Skin of body (tissue), 2 donors: ENCODE results near the gene SESN1. TPM values are rescaled to one million over a fixed set of nuclear protein-coding genes. Genes with fewer than 3 reads are reported as not detected.
"Not testable (repeated sequence)": the region's sequence is repeated elsewhere in the genome, so short reads cannot be mapped to it uniquely, and the experiment has no call there.

Source experiments
- DNase-seq: peaks from one replicate; lab custom pipeline; 2025; lab: John Stamatoyannopoulos, UW
- total RNA-seq: library from RNA; depleted of rRNA; stranded (reverse); fragments of >200 nt; gene quantifications from one replicate; pipeline ENCODE4 v1.2.3, GENCODE V29; 2014

Gene SESN1
- total RNA-seq, 1 donor from 2014 or later: 55.1 TPM

DNA sequence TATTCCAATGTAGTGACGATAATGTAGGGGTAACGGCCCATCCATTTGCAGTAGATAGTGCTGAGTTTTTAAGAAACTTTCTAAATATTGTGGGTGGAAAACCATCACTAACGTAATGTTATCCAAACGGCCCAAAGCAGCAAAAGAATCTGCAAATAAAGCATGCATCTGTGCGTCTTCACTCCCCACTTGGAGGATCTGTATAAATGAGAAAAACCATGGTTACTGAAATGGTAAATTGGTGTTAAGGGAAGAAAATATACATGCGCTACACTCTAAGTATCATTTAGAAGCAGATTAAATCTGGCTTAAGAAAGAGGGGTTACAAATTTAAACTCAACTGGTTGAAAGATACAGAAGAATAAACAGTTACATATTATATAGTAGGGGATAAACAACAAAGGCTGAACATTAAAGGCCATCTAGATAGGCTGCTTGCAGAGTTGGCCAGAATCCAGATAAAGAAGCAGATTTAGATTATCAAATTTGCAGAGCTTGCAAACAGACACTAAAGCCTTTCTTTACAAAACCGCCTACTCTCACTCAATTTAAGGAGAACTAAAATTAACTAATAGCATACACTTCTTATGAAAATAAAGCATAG lies 93.3 kb downstream of the SESN1 start:
- no peak for DNase-seq

DNA sequence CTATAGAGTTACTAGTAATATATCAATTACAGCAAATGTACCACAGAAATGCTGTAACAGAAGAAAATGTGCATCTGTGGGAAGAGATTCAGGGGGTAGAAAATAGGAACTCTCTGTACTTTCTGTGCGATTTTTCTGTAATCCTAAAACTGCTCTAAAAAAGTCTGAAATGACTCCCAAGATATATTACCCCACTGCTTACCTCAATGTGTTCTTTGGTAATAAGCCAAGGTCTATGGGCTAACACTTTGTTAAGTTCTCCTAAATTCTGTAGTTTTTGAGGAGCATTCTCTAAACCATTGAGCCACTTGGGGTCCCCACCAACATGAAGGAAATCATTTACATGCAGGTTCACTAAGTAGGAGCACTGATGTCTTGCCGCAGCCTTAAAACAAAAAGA lies 94.4 kb downstream of the SESN1 start:
- DNase-seq: no peak

DNA sequence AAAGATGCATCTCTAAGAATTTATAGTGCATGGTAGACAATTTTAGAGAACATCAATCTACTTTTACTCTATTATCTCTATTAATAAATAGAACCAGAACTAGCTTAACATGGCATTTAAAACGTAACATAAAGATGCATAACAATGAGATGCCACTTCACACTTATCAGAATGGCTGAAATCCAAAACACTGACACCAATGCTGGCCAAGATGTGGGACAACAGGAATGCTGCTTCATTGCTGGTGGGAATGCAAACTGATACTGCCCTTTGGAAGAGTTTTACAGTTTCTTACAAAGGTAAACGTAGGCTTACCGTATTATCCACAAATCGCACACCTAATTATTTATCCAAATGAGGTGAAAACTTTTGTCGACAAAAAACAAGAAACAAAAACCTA lies 95.2 kb downstream of the SESN1 start:
- DNase-seq: no peak

DNA sequence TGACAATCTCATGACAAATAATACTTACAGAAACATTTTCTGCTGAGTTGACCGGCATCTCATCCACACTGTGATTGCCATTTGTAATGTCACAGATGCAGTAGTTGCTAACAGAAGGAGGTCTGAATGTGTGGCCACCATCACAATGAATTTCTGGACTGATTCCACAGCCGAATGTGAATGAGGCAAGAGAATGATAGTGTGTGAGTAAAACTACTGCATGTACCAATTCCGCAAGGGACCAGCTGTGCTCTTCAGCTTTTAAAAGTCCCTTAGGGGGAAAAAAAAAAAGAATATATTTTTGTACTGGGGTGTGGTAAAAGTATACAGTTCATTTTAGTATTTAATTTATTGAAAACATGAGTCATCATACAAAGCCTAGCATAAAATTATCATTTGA lies 96.2 kb downstream of the SESN1 start:
- DNase-seq: no peak

DNA sequence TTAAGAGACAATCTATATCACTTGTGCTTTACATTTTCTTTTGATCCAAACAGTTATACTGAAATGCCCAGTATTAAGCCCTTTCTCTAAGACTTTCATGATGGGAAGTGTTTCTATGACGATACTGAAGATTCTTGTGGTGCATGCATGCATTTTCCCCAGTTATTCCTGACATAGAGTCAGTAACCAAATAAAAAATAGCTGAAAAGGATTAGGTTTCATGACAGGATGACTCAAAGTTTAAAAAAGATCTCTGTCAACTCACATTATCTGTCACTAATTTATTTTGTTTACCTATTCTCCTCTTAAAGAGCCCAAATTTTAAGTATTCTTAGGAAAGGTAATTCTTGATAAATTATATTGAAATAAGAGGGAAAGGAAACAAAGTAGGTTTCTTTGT lies 98.4 kb downstream of the SESN1 start:
- DNase-seq: no peak

DNA sequence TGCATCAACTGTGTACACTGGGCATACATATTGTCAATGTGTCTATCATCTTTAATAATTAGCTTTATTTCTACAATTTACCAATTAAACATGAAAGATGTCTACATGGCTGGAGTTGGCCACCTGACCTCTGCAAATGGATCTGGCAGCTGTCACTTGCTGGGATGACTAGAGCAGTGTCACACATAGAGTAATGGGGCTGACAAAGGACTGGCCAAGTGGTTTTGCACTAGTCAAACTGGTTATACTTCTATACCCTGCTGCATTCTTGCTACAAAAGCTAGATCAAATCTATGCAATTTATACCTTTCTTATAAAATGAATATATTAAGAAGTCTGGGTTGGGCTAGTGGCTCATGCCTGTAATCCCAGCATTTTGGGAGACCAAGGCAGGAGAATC lies 99.3 kb downstream of the SESN1 start:
- DNase-seq: no peak

DNA sequence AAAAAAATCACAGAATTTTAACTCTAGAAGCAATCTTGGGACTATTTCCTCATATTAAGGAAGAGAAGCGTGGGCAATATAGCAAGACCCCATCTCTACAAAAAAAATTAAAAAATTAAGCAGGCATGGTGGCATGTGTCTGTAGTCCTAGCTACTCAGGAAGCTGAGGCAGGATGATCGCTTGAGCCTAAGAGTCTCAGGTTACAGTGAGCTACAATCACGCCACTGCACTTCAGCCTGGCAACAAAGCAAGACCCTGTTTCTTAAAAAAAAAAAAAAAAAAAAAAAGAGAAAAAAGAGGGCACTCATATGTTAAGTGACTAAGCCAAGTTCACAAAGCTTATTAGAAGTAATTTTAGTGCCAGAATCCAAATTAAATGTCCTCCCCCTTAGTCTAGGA lies 100.8 kb downstream of the SESN1 start:
- no peak for DNase-seq

DNA sequence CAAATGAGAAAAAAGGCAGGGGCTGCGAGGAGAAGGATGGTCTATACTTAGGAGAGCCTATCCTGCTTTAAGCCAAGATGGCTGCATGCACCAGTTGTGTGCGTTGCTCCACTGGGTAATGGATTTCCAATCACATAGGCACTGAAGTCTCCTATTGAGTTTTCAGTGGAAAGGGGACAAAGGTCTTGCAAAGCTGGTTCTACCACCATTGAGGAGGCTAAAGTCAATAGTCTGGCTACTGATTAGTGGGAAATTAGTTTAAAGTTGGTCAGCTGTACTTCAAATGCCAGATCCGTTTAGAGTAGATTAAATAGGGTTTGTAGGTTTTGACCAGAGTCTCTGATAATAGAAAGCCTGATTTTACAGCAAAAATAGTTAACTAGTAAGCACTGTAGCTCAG lies 104.9 kb downstream of the SESN1 start:
- no peak for DNase-seq

DNA sequence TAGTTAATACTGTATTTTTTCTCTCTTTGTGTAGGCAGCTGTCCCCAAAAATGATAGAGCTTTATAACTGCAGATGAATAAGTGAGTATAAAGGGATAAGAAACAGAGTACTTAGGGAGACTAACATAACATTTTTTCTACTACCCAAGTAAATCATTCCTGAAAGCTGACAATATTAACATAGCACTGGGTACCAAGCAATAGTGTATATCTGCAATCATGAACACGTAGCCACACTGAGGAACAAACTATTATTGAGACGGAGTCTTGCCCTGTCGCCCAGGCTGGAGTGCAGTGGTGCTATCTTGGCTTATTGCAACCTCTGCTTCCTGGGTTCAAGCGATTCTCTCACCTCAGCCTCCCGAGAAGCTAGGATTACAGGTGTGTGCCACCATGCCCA lies 105.9 kb downstream of the SESN1 start:
- DNase-seq: no peak

DNA sequence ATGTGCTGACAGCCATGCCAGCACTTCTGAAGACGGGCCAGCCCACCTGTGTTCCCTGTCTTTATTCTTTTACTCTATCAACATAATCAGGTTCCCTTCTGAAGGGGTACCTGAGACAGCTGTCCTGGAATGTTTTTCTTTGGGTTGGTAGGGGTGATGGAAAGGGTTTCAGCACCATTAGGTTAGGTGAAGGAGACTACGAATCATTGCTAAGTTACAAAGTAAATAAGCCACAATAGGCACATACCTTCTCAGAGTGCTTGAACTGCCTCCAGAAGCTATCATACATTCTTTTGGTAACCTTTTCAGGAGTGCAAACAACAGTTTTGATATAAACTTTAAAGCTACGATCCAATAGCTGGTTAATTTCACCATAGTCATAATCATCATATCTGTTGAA lies 106.3 kb downstream of the SESN1 start:
- no peak for DNase-seq

DNA sequence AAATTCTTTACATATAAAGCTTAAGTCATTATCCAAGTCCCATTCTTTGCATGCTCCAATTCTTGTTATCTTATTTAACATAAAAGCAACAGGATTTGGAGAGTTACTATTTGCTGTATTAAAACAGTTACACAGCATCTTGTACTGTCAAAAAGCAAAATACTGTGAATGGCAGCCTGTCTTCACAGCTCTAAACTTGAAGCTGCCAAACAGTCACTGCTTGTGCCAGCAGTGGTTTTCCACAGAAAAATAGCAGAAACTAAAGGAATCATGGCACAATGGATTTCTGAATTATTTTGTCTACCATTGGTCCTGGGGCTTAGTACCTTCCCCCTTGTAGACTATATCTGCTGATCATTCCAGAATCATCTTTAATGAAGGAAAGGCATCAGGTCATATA lies 107.5 kb downstream of the SESN1 start:
- DNase-seq: no peak

DNA sequence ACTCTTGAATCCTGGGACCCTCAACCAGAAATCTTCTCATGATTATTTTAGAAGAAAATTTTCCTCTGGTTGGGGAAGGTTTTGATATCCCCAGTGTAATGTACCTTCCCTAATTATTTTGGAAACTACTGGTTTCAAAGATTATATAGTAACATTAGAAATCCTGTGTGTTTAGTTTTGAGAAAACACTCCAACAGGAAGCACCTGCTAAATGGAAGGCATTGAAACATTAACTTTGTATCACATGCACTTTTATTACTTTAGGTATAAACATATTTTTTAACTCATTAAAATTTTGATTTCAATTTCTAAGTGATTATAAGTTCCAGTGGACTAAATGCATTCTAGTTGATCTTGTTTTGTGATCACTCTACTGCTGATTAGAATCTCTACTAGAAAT lies 109.3 kb downstream of the SESN1 start:
- DNase-seq: no peak

DNA sequence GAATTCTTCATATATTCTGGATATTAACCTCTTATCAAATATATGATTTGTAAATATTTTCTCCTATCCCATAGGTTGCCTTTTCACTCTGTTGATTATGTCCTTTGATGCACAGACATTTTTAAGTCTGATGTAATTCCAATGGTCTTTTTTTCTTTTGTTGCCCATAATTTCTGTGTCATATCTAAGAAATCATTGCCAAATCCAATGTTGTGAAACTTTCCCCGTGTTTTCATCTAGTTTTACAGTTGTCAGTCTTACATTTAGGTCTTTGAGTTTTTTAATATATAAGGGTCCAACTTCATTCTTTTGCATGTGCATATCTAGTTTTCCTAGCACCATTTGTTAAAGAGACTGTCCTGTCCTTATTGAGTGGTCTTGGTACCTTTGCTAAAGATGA lies 111.5 kb downstream of the SESN1 start:
- DNase-seq: no peak

DNA sequence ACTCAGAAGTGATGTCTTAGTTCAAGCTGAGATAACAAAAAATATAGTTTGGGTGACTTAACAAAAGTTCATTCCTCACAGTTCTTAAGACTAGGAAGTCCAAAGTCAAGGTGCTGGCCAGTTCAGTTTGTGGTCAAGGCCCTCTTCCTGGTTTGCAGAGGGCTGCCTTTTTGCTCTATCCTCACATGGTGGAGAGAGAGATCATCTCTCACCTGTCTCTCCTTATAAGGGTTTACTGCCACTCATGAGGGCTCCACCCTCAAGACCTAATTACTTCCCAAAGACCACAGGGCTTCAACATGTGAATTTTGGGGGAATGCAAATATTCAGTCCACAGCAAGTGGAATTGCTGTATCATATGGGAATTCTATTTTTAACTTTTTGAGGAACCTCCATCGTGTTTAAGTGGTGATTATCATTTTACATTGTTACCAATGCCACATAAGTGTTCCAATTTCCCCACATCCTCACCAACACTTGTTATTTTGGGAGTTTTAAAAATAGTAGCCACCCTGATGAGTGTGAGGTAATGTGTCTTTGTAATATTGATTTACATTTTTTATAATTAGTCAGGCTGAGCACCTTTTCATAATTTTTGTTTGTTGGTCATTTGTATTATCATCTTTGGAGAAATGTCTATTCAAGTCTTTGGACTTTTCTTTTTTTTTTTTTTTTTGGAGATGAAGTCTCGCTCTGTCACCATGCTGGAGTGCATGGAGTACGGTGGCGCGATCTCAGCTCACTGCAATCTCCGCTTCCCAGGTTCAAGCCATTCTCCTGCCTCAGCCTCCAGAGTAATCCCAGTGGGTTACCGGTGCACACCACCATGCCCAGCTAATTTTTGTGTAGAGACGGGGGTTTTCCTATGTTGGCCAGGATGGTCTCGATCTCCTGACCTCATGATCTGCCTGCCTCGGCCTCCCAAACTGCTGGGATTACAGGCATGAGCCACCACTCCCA lies 112.2 kb downstream of the SESN1 start:
- DNase-seq: no peak

DNA sequence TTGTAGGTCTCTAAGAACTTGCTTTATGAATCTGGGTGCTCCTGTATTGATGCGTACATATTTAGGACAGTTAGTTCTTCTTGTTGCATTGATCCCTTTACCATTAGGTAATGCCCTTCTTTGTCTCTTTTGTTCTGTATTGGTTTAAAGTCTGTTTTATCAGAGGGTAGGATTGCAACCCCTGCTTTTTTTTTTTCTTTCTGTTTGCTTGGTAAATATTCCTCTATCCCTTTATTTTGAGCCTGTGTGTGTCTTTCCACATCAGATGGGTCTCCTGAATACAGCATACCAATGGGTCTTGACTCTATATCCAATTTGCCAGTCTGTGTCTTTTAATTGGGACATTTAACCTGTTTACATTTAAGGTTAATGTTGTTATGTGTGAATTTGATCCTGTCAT lies 116.0 kb downstream of the SESN1 start:
- DNase-seq: not testable (repeated sequence)

DNA sequence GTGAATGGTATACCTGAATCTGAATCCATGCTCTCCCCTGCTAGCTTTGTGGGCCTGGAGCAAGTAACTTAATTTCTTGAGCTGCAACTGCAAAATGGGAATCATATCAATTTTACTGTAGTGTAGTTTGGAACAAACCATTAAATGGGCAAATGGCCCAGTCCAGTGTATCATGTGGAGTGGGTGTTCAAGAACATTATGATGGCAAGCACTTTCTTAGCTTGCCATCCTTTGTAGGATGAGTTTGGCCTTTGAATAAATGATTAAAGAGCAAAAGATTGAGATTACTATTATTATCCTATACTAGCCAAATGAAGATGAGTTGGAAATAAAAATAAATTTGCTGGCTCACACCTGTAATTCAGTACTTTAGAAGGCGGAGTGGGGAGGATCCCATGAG lies 120.4 kb downstream of the SESN1 start:
- DNase-seq: no peak

DNA sequence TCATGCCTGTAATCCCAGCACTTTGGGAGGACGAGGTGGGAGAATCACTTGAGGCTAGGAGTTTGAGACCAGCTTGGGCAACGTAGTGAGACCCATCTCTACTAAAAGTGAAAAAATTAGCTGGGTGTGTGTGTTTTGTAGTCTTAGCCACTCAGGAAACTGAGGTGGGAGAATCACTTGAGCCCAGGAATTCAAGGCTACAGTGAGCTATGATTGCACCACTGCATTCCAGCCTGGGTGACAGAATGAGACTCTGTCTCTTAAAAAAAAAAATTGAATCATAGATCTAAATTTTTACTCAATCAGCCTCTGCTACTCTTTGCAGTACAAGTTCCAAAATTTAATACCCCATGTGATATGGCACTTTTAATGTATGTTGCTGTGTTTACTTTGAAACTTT lies 124.9 kb downstream of the SESN1 start:
- no peak for DNase-seq

DNA sequence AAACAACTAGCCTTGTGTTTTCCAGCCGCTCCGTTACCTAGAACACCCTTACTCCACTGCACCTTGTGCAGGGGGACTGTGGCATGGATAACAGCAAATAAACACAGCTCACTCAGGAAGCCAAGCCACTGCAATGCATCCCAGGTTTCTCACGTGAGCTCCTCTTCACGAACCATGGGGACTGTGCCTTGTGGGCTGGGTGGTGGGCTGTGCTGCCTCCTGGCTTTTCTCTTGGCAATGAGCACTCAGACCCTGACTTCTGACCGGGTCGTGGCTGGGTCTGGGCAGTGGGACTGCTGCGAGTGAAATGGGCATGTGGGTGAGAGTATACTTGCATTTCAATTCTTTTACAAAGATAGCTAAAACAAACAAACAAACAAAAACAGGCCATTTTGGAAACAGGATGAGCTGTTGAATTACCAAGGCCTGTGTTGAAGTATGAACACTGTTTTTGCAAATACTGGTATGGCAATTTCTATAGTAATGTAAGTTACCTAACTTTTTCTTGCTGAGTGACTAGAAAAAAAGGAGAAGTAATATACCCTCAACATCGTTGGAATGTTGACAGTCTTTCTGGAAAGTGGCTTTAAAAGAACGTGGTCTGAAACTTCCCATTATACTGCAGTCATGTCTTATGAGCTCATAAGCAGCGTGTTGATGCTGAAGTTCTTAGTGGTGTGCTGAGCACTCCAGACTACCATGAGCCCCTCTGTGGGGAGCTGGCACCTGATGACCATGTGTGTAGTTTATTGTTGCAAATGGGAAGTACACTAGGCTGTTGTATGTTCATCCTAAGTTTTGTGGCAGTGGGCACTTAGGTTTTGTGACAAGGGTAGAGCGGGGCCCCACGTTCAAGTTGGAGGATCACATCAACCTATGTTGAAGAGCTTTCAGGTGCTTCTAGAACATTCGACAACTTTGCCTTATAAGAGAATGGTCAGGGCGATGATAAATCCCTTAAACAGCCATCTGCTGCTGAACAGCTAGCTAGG lies 126.0 kb downstream of the SESN1 start:
- DNase-seq: peak; percentile 5

DNA sequence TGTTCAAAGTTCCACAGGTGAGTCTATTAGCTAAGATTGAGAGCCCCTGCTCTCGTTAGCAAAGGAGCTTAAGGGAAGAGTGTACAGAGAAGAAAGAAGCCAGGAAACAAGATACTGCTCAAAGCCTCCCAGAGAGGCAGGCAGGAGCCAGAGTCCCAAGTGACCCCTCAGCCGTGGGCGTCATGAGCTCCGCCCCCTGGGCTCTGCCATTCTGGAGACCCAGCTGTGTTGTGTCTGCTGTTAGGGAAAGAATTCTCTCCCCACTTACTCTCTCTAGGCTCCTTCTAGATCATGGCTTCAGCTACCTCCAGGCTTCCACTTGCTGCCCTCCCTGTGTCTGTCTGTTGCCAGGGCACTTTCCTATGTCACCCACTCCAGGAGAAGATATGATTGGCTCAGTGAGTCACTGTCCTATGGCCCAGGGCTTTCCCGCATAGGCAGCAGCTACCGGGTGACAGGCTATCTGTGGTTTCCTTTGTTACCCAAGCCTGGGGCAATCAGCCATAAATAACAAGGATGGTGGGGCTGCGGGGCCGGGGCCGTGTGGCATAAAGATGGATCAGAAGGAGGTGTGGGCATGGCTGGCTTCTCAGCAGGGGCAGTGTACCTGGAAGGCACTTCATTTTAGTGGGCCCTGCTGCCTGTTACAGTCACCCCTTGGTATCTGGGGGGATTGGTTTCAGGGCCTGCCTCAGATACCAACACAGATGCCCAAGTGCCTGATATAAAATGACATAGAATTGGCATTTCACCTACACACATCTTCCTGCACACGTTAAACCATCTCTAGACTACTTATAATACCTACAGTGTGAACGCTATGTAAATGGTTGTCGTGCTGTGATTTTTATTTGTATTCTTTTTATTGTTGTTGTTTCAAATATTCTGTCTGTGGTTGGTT lies 127.5 kb downstream of the SESN1 start:
- DNase-seq: no peak

DNA sequence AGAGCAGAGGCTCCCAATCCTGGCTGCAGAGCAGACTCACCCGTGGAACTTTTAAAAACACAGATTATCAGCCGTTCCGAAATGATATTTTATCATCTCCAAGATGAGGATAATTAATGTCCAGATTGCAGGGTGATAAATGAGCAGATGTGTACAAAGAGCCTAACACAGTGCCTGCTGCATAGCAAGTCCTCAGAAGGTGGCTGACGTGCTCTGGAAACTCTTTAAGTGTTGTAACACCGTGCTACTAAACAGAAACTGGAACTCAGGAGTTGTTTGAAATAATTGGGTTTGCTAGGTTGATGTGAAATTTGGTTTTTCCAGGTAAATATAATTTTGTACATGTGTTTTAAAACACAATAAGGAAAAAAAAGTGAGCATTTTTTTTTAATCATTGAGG lies 128.4 kb downstream of the SESN1 start:
- DNase-seq: no peak

DNA sequence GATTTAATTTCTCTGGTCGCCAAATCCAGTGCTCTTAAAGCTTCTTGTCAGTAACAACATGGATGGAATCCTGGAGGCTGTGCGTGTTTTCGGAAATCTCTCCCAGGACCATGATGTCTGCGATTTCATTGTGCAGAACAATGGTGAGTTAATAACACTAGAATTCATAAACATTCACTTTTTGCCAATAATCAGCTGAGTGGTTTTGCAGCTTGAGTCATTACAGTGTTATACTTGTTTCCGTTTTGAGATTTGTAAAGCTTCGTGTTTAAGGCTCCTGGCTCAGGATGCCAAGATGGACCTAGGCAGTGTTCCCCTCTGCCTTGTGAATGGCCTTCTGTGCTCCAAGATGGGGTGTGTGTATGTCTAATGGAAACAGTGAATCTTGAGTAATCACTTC lies 132.7 kb downstream of the SESN1 start:
- peak; percentile 50 for DNase-seq
